ENCODE data around the gene NAT14. TPM values are rescaled to one million over a fixed set of nuclear protein-coding genes. Genes with fewer than 3 reads are reported as not detected.

NAT14 gene
- total RNA-seq: 8.9 and 9.6 TPM in 2 replicates

GRCh38 chr19:55484593-55485438, at the start of gene NAT14:
Gene NAT14 (plus strand): TSS chr19:55485188. CDS start chr19:55485709, 521 bp downstream.

GRCh38 chr19:55443045-55443823, 41.8 kb upstream of the NAT14 start, which contains the start of gene SHISA7:
Gene SHISA7 (minus strand): TSS chr19:55443300. CDS start chr19:55442863, 437 bp downstream.

DNA sequence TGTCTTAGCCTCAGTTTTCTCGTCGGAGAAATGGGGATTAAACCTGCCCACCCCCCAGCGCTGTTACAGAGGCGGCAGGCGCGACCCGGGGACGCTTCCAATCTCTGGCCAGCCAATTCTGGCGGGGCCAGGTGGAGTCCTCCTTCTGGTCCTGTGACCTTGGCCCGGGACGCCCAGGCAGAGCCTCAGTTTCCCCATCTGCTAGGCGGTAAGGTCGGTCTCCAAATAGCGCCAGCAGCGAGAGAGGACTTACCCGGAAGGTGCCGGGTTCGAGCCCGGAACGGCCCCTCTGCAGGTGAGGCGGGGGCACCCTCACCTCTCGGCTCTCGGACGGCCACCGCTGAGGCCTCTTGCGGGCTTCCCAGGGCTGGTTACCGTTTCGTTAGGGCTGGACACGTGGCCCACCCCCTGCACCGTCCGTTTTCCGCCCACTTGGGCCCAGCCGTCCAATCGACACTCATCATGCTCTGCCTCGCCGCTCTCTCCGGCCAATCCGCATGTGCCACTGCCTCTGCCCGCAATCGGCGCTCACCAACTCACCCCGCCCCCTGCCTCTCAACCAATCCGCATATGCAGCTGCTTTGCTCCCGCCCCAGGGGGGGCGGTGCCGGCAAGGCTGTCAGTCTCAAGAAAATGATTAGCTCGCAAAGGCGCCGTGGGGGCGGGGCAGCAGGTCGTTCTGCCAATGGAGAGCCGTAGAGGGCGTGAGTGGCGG, 23.6 kb upstream of the NAT14 start, which contains the start of gene ISOC2:
Gene ISOC2, minus strand, starts transcription at position 384 of the 715 bp plus-strand sequence. CDS start 5,156 bp downstream, outside the sequence.

DNA sequence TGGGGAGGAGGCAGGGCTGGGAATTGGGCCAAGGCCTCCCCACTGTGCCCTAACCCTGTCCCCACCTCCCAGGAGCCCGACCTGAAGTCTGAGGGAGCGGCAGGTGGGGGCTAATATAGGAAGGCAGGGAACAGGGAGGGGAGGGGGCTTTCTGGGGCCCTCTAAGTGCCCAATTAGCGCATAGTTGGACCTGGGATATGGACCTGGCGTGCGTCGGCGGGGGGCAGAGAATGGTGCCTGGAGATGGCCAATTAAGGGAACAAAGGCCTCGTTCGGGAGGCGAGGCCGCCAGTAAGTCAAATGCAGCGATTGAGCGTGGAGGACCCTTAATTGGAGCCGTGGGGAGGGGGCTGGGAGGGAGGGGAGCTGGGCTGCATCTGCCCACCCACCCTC, 20.3 kb upstream of the NAT14 start, which contains the start of gene C19orf85:
Gene C19orf85, minus strand, starts transcription at position 90 of the 393 bp plus-strand sequence. CDS start 197 bp downstream, outside the sequence.

DNA sequence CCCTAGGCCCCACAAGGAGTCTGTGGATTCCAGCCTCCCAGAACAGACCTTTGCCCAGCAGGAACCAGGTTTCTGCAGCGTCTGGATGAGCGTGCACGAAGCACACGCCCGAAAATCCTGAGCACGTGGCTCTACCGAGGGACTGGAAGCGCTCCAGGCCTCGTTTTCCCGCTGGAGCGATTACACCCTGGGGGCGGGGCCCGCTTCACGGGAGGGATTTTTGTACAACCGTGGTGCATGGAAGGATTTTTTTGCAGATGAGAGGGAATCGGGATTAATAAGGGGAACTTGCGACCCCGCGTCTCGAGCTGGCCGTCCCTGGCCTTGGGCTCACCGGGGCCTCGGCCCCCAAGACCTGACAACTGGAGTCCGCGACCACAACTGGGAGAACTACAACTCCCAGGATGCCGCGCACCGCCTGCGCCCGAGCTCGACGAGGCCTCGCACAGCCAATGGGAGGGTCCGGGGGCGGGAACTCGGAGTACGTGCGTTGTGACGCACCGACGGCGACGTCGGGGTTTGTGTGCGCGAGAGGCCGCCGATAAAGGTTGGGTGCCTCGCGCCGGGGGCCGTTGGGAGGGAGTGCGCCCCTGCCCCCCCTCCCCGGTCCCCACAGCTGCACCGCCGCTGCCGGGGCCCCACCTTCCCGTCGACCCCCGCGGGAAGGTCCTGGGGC, 8.8 kb upstream of the NAT14 start, which contains the start of gene ZNF628:
Gene ZNF628, plus strand, starts transcription at position 518 of the 676 bp plus-strand sequence. CDS start 3,294 bp downstream, outside the sequence.

GRCh38 chr19:55487924-55488687, 3.1 kb downstream of the NAT14 start, which contains the start of gene SSC5D:
Gene SSC5D (plus strand): TSS chr19:55488436. CDS start chr19:55488590, 154 bp downstream.

Other genes with a start within 250 kb of the NAT14 start
- 43.8 and 52.8 TPM in 2 replicates for gene PPP6R1, start 226.2 kb upstream of the NAT14 start, total RNA-seq
- gene HSPBP1, start 205.1 kb upstream of the NAT14 start, total RNA-seq: 28.6 and 31.8 TPM in 2 replicates
- 1.6 TPM in 1 of 2 replicates, not detected in the other for gene BRSK1, start 201.2 kb upstream of the NAT14 start, total RNA-seq
- not detected in 2 replicates for gene TMEM150B, start 159.8 kb upstream of the NAT14 start, total RNA-seq
- gene KMT5C, start 145.3 kb upstream of the NAT14 start, total RNA-seq: 5.0 and 5.7 TPM in 2 replicates
- gene COX6B2, start 130.5 kb upstream of the NAT14 start, total RNA-seq: 0.29 TPM in 1 of 2 replicates, not detected in the other
- gene GARIN5B, start 121.9 kb upstream of the NAT14 start, total RNA-seq: not detected in 2 replicates
- not detected in 2 replicates for gene IL11, start 114.7 kb upstream of the NAT14 start, total RNA-seq
- gene TMEM190, start 108.4 kb upstream of the NAT14 start, total RNA-seq: not detected in 2 replicates
- not detected in 2 replicates for gene TMEM238, start 100.9 kb upstream of the NAT14 start, total RNA-seq
- gene RPL28, start 99.3 kb upstream of the NAT14 start, total RNA-seq: 346 and 438 TPM in 2 replicates
- gene UBE2S, start 77.4 kb upstream of the NAT14 start, total RNA-seq: 110 and 177 TPM in 2 replicates
- not detected in 2 replicates for gene SHISA7, start 41.9 kb upstream of the NAT14 start, total RNA-seq
- gene ISOC2, start 23.5 kb upstream of the NAT14 start, total RNA-seq: 33.5 and 43.0 TPM in 2 replicates
- gene C19orf85, start 20.4 kb upstream of the NAT14 start, total RNA-seq: not detected in 2 replicates
- gene ZNF628, start 8.6 kb upstream of the NAT14 start, total RNA-seq: 2.4 and 3.2 TPM in 2 replicates
- 0.27 and 0.79 TPM in 2 replicates for gene SSC5D, start 3.2 kb downstream of the NAT14 start, total RNA-seq
- gene SBK2, start 51.9 kb downstream of the NAT14 start, total RNA-seq: not detected in 2 replicates
- gene SBK3, start 60.4 kb downstream of the NAT14 start, total RNA-seq: 0.27 and 0.65 TPM in 2 replicates
- 4.1 and 5.1 TPM in 2 replicates for gene ZNF579, start 95.7 kb downstream of the NAT14 start, total RNA-seq
- 3.2 and 4.2 TPM in 2 replicates for gene FIZ1, start 114.3 kb downstream of the NAT14 start, total RNA-seq
- gene ZNF524, start 115.1 kb downstream of the NAT14 start, total RNA-seq: 7.2 and 9.0 TPM in 2 replicates
- 1.6 and 1.8 TPM in 2 replicates for gene ZNF865, start 120.5 kb downstream of the NAT14 start, total RNA-seq
- 2.0 and 2.4 TPM in 2 replicates for gene ZNF784, start 139.4 kb downstream of the NAT14 start, total RNA-seq
- 5.1 and 6.7 TPM in 2 replicates for gene ZNF580, start 155.8 kb downstream of the NAT14 start, total RNA-seq
- gene ZNF581, start 158.5 kb downstream of the NAT14 start, total RNA-seq: 16.4 and 16.7 TPM in 2 replicates
- gene CCDC106, start 163.0 kb downstream of the NAT14 start, total RNA-seq: 8.0 and 8.5 TPM in 2 replicates
- gene U2AF2, start 169.8 kb downstream of the NAT14 start, total RNA-seq: 171 and 192 TPM in 2 replicates
- gene EPN1, start 190.0 kb downstream of the NAT14 start, total RNA-seq: 74.6 and 86.4 TPM in 2 replicates